HG03571 (cell line): ENCODE measurements around the gene VEPH1.

Experiments used
- ATAC-seq: cut with Tn5 transposase; IDR thresholded peaks from one replicate; pipeline ENCODE4 v1.9.1; 2021; ENCODE audit not compliant: unreplicated experiment

Gene VEPH1

DNA sequence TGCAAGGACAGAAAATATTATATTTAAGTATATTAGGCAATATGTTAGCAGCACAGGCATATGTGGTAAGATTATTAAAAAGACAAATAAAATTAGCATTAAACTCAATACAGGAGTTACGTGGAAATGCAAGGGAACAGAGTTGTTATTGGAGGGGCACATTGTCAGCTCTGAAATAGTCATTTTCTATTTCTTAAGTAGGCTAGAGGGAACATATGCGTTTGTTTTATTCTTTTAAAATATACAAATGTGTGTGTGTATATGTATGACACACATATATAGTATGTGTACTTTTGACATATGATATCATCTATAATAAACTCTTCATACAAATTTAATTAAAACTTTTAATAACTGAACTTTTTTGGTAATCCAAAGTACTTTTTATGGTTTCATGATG is 22.8 kb upstream of the VEPH1 start:
- ATAC-seq: no peak

DNA sequence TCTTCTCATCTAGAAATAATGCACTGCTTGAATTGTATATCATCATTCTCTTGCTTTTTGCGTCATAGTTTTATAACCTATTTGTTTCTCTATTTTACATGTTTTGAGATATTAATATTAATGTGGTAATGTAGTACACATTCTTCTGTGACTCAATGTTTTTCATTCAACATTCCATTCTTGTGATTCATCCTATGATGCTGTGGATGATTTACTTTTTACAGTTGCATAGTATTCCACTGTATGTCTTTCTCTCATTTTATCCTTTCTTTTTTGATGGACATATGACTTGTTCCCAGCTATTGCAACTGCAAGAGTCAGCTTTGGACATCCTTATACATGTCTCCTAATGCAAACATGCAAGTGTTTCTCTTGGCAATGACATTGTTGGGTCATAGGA is 20.6 kb upstream of the VEPH1 start:
- no peak for ATAC-seq

DNA sequence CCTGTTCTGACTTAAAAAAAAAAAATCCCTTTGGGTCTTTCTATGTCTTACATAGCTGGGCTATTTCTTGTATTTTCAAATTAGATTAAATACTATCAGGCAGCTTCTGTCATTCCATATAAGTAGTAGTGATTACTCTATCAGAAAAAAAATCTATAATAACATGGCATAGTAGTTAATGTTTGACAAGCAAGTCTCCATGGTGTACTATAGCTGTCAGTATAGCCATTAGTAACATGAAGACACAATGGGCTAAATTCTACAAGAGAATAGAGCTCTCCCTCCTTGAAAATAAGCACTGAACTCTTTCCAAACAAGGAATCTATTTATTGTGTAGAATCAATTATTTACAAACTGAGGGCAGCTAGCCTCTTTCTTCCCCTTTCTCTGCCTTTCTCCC is 19.4 kb upstream of the VEPH1 start:
- ATAC-seq: no peak

DNA sequence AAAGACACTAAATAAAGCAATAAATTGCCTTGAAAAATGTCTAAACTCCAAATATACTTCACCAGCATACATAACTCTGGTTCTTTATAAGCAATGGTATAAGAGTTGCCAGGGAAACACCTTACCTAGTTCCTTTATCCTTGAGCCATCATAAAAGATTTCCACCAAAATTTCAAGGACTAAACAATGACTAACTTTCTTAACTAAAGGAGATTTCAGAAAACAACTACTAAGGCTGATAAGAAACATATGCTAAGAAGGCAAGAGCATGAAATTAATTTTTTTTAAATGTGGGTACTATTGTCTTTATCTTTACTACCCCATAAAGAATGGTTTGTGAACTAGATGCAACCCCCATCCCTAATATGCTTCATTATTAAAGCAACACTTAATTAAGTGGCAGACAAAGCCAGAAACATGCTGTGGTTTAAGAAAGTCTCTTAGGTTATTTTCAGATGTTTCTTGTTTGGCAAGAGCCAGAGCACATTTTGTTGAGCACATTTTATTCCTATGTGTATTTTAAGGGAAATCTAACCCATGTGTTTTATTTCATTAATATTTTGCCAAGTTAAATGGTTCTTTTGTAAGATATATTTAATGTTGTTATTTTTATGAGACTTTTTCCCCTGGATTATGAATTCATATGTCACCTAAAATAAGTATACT is 17.4 kb upstream of the VEPH1 start:
- ATAC-seq: no peak

DNA sequence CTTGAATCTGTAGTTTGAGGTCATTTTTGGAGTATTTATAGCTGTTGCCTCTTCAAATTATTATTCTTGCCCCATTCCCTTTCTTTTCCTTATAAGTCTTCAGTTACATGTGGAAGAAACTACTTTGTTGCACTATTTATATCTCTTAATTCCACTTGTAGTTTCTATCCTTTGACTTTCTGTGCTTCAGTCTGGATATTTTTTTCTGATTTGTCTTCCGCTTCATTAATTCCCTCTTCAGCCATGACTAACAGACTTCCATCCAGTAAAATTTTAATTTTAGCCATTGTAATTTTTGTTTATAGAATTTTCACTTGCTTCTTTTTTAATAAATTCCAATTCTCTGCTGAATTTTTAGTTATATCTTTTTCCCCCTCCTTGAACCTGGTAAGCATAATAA is 15.7 kb upstream of the VEPH1 start:
- ATAC-seq: no peak

DNA sequence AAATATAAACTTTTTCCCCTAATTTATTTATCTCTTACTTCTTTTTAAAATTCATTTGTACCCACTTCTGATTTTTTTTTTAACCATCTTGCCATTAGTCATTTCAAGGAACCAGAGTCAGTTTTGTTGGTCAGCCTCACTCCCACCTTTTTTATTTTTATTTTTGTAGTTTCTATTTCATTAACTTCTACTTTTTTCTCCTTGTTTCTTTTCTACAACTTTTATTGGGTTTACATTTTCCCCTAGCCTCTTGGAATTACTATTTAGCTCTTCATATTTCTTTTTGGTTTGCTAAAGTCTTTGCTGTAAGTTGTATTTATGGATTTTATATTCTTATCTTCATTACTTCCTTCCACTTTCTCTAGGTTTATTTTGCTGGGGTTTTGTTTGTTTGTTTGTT is 13.7 kb upstream of the VEPH1 start:
- no peak for ATAC-seq

DNA sequence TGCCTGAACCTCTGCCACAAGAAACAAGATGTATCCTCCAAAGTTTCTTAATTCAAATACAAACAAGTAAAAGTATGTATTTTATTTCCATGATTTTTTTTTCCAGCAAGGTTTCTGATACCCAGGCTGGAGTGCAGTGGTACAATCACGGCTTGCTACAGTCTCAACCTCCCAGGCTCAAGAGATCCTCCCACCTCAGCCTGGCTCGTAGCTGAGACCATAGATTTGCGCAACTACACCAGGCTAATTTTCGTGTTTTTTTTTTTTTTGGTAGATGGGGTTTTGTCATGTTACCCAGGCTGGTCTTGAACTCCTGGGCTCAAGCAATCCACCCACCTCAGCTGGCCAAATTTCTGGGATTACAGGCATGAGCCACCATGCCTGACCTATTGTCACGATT is 12.2 kb upstream of the VEPH1 start:
- ATAC-seq: no peak

DNA sequence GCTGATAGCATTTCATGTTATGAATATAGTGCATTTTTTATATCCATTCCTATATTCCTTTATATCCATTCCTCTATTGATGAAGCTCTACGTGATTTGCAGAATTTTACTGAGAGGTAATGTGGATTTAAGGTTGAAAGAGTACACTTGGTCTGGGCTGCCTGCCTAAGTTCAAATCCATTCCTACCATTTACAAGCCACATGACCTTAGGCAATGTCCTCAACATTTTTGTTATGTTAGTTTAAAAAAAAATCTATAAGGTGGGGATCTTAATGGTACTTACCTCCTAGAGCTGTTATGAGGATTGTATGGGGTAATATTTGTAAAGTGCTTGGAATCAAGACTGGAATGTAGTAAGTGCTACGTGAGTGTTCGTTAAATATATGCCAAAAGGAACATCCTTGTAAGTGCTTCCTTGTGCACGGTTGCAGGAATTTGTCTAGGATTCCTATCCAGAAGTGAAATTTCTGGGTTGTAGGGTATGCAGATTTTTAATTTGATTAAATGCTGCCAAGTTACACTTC is 11.2 kb upstream of the VEPH1 start:
- no peak for ATAC-seq

DNA sequence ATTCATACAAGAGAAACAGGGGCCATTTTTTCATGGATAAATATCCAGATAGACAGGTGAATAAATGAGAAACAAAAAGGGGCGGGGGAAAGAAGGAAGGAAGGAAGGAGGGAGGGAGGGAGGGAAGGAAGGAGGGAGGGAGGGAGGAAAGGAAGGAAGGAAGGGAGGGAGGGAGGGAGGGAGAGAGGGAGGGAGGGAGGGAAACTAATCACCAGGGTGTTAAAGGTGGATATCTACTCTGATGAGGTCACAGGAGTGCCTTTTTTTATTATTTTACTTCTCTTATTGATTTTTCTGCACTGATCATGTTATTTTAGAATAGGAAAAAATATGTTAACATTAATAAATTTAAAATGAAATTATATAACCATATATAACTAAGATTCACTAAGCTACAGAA is 10.4 kb upstream of the VEPH1 start:
- no peak for ATAC-seq

DNA sequence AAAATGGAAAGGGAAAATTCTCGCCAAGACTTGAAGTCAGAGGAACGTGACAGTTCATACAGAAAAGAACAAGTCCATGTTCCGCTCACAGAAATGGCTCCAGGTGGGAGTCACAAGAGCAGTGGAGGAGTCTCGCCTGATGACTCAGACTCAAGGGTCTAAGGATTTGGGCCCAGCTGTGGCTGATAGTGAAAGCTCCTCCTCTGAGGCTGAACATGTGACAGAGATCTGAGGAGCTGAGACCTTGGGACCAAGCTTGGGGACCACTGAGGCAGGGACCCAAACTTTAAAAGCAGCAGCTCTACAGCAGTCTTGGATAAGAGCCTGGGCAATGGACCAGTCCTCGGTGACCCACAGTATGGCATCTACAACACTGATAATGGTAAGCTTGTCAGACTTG is 9.3 kb upstream of the VEPH1 start:
- no peak for ATAC-seq

DNA sequence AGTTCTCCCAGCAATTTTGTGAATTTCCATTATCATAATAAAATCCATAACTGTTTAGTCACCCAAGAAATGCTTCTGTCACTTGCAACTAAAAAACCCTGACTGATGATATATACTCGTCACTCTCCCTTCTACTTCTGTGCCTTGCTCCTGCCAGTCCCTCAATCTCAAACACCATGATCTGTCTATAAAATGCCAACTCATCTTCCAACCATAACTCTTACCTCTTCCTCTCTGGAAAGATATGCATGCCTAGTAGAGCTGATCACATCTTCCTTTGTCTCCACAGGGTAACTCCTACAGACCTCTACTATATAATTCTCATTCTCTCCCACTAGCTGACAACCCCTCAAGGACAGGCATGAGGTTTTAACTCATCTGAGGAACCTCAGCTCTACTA is 5.2 kb upstream of the VEPH1 start:
- no peak for ATAC-seq

DNA sequence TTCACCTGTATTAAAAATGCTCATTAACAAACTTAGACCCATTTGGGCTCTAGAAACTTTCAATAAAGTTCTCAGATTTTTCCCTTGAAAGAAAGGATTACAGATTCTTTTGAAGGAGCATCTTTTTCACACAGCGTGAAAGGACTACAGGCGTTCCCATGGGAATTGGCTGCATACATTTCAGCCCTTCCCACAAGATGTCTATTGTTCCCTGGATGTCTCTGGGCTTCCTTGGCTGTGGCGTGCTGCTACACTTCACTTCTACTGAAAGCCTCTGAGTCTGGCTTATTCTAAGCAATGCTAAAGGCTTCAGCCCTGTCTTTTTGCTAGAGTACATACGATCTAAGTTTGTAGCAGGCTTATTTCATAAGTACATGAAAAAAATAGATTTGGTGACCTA is 1.4 kb downstream of the VEPH1 start:
- no peak for ATAC-seq

DNA sequence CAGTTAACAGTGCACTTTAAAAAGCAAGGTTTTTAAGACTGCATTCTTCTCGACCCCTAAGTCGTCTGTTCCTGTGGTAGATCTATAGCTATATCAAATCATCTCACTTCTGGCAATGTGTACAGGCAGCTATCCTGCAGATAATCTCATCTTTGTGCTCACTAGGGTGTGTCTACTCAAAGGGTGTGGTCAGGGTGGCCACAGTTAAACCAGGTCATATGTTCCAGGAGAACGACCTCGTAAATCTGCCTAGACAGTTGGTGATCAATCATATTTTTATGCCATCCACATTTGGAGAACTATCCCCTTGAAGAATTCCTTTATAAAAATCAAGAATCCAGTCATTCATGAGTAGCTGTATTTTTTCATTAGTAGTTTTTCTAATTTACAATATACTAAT is 3.0 kb downstream of the VEPH1 start:
- ATAC-seq: no peak

DNA sequence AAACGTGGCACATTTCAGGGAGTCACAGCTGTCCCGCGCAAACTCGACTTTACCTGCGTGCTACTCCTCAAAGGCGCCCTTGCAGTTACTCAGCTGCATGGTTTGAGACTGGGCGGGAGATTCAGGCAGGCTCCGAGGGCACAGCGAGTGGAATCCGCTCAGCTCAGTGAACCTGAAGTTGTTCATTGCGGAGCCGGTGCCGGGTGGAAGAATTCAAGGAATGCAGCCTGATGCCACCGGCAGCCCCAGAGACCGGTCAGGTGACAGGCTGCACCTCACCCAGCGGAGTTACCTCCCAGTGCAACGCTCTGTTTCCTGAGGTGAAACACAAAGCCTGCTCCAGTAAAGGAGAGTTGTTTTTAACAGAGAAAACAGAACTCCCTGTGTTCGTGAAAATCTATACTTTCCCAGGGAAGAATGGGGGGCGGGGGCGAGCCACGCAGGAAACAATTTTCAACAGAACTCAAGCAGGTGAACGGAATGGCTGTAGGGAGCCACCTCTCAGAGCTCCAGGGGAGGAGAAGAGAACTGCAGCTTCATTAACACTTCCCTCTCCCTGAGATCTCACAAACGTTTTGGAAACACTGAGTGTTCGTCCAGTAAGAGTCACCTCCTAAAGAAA is 3.8 kb downstream of the VEPH1 start:
- no peak for ATAC-seq

DNA sequence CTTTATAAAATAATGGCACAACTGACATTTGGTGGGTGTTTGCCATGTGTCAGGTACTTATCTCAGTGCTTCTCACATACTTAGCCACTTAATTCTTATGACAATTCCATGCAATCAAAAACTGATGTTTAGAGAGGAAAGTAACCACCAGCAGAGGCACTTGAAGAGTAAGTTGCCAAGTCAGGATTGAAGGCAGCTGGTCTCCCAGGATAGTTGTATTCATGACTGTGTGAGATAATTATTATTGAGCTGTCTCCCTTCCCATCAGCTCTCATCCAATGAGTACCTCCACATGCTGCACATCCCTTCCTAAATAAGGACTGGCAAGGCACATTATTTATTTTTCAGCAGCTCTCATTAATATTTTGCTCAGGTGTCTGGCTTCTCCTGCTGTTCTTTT is 4.8 kb downstream of the VEPH1 start:
- no peak for ATAC-seq

DNA sequence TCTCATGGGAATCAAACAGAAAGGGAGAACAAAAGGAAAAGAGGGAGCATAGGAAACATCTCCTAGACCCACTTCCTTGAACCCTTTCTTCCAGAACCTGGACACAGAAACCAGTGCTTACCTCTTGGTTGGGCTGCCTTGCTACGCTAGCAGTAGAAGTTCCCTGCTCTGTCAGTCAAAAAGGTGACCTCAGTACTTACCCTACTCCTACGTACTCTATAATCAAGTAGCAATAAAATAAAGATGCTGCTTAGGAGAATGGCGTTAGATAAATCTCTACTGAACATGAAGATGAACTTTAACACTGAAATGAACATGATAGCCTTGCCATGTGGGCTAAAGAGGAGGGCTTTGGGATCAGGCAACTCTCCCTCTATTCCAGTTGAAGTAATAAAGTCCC is 7.4 kb downstream of the VEPH1 start:
- ATAC-seq: no peak

DNA sequence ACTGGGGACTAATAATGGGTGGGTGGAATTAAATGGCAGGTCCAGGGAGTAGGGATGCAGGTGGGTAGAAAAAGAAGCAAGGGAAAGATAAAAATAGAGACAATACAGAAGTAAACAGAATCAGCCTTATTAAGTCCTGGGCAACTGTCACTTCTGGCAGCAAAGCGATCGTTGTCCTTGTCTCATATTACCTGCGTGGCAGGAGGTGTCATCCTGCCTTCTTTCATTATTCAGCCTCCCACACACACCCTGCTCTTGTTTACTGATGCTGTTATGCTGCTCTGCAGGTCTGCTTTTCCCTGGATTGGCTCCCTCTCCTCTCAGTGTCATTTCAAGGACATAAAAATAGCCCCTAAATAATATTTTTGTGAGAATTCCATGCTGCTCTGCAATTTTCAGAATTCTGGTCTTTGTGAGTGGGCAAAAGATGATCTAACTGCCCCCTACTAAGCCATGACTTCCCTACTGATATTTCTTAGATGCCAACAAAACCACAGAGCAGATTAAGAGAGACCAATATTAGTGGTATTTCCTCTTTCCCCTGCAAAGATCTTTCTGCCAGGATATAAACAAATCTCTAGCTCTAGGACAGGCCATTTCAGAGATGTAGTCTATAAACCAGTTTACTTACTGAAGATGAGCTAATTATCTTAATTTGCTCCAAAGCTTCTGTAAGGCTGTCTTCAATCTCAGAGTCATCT is 8.5 kb downstream of the VEPH1 start:
- no peak for ATAC-seq

DNA sequence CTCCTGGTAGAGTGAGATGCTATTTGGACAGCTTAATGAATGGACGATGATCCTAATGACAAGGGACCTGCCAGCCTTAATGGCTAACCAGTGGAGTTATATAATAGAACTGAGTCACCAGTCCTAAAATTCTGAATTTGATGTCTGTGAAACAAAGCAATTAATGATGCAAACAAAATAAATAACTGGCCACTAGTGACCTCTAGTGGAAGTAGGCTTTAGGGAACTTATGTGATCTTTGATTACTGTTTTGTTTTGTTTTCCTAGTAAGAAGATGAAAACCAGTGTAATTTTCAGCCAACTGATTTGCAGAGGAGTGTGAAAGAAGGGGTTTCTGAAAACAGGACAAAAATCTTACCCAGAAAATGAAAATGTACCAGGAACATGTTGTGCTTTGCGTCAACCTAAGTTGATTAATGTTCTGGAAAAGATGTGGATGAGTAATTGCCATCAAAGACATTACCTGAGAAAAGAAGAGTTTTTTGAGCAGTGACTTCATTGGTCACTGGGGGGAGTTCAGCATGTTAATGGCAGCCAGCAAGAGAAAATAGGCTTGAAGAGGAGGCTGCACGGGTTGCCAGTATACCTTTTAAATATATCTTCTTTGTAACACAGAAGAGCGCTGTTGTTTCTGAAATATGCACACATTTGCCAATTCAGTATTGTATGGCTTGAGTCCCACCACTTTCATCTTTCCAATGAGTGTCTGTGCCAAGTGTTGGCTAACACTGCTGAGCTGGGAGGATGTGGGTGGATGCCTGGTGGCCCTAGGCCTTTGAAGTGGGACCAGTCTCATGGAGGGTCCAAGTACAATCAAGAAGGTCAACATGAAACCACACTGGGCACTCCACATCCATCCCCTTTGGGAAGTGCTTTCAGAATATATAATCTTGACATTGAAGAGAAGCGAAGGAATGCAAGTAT is 9.3 kb downstream of the VEPH1 start:
- no peak for ATAC-seq

DNA sequence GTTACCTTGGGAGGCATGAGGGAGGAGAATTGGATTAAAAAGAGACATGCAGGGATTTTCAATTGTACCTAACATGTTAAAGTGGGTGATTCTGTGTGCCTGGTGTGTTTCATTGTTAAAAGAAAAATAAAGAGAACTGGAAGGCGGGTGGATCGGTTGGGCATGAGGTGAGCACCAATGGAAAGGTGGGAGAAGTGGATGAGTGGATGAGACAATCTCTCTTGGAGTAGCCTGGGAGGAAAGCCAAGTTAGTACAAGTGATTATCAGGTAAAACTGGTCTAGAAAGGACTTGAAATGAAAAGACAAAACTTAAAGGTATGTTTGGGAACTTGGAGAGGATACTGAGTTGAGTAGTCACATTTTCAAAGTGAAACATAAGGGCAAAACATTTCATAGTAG is 12.1 kb downstream of the VEPH1 start:
- ATAC-seq: no peak

DNA sequence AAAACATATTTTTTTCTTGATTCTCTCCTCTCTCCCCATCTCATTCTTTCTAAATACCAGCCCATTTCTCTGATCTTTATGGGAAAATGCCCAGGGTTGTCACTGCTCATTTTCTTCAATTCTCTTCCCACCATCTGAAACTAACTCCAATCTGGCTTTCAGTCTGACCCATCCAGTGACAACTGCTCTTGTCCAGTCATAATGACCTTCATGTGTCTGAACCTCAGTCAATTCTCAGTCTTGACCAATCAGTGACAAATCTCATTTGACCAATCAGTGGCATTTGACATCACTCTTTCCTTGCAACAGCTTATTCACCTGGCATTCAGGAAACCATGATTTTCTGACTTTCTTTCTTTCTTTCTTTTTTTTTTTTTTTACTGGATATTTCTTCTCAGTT is 15.1 kb downstream of the VEPH1 start:
- ATAC-seq: no peak

DNA sequence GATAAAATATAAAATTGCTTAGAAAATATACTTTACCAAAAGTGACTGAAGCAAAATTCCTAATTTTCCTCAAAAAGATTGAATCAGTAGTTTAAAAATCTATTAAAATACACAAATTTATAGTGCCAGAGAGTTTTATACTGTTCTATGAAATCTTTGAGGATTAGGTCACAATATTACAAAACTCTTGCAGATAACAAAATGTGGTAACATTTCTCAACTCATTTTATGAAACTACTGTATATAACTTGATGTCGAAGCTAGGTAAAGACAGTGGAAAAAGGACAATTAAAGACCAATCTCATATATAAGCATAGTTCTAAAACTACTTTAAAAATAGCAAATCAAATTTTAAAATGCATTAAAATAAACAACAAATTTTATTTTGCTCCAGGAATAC is 15.9 kb downstream of the VEPH1 start:
- no peak for ATAC-seq
